ENCODE data around the gene SGTA.

DNA sequence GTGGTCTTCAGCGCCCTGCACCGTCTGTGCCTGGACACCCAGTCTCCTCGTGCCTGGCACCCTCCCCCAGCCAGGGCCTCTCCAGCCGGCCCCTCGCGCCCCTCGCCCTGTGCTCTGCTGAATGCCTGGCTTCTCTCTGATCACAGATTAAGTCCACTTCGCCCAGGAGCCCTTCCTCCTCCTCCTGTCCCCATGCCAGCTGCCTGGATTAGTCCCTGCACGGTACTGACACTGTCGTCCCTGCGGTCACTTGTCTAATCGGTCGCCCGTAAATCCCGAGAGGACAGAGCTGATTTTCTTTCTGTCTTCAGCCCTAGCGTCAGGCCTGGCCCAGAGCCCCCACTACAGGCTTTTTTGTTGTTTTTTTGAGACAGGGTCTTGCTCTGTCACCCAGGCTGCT is 8.8 kb upstream of the SGTA start:
- TF ChIP-seq POLR2A (IDR thresholded peaks at IDR 0.05; ENCODE audit: low read length): no peak
- no peak for TF ChIP-seq GATA1 (IDR thresholded peaks at IDR 0.05; ENCODE audit: low read depth, low read length)

All from erythroblast (primary cell).